PC-9 (cell line): ENCODE results near the gene PMAIP1. TPM values are rescaled to one million over a fixed set of nuclear protein-coding genes. Genes with fewer than 3 reads are reported as not detected.

Experiments
- BruUV-seq: library from RNA; stranded (reverse); fragments of 400-500 nt; replicated peaks from 2 replicates; lab custom pipeline; 2021; lab: Mats Ljungman, UMichigan
- CTCF ChIA-PET: fragments of 300-600 bp; sonication (Branson Sonifier 250); formaldehyde crosslinking; loops from one replicate; lab custom pipeline; 2022; ENCODE audit warnings: antibody characterized with exemption; lab: Charles Lee
- POLR2A ChIA-PET: fragments of 300-600 bp; sonication (Branson Sonifier 250); formaldehyde crosslinking; loops from one replicate; lab custom pipeline; 2022; ENCODE audit warnings: antibody characterized with exemption; ENCODE audit not compliant: unreplicated experiment; lab: Charles Lee
- DNase-seq, 2 experiments: peaks; one replicate each; pipeline versions ENCODE4 v3.0.0 to v3.0.0-alpha.2; 2015 to 2022; ENCODE audit warnings: mixed read lengths in 1 of 2
- H2AFZ ChIP-seq: fragments of 200-600 bp; sonication (generic); 2 replicates; pipeline ENCODE4 v1.8.1; 2017; ENCODE audit warnings: antibody characterized with exemption
- H3F3A ChIP-seq: fragments of 200-600 bp; sonication (generic); 2 replicates; pipeline ENCODE4 v1.8.1; 2017; ENCODE audit warnings: antibody characterized with exemption, mild to moderate bottlenecking, low read depth; ENCODE audit not compliant: insufficient read depth
- H3K27ac ChIP-seq: fragments of 200-600 bp; sonication (generic); 2 replicates; pipeline ENCODE4 v1.6.1; 2016; ENCODE audit warnings: mixed run types
- H3K27me3 ChIP-seq: fragments of 200-600 bp; sonication (generic); 2 replicates; pipeline ENCODE4 v1.6.1; 2016; ENCODE audit warnings: low read depth, mixed run types; ENCODE audit not compliant: insufficient read depth
- H3K36me3 ChIP-seq: fragments of 200-600 bp; sonication (generic); 2 replicates; pipeline ENCODE4 v1.6.1; 2016; ENCODE audit warnings: low read depth, mixed run types
- H3K4me1 ChIP-seq: fragments of 200-600 bp; sonication (generic); replicated peaks from 2 replicates; pipeline ENCODE4 v1.6.1; 2016; ENCODE audit warnings: mixed run types; ENCODE audit not compliant: insufficient read depth
- H3K4me2 ChIP-seq: fragments of 200-600 bp; sonication (generic); 2 replicates; pipeline ENCODE4 v1.6.1; 2017; ENCODE audit warnings: mixed run types
- H3K4me3 ChIP-seq: fragments of 200-600 bp; sonication (generic); 2 replicates; pipeline ENCODE4 v1.6.1; 2016; ENCODE audit warnings: mixed run types
- H3K79me2 ChIP-seq: fragments of 200-600 bp; sonication (generic); 2 replicates; pipeline ENCODE4 v1.6.1; 2017; ENCODE audit warnings: low read depth, mixed run types
- H3K9me2 ChIP-seq: fragments of 200-600 bp; sonication (generic); 2 replicates; pipeline ENCODE4 v1.8.1; 2017; ENCODE audit warnings: mild to moderate bottlenecking; ENCODE audit not compliant: insufficient read depth
- H3K9me3 ChIP-seq: fragments of 200-600 bp; sonication (generic); 2 replicates; pipeline ENCODE4 v1.8.1; 2016; ENCODE audit warnings: low read depth; ENCODE audit not compliant: insufficient read depth
- H4K20me1 ChIP-seq: fragments of 200-600 bp; sonication (generic); 2 replicates; pipeline ENCODE4 v1.8.1; 2017; ENCODE audit not compliant: insufficient read depth
- EZH2 ChIP-seq: fragments of 200-600 bp; sonication (generic); IDR thresholded peaks from 2 replicates; pipeline ENCODE4 v1.8.0; 2017; ENCODE audit warnings: antibody characterized with exemption, low read depth
- intact Hi-C: fragments of 100-400 bp; cut with micrococcal nuclease; formaldehyde crosslinking; loops from one replicate; pipeline ENCODE4 v1.10.0; 2022; ENCODE audit not compliant: unreplicated experiment
- total RNA-seq: library from RNA; stranded (reverse); gene quantifications from 2 replicates; pipeline ENCODE4 v1.2.3, GENCODE V29; 2021
- TF ChIP-seq, protein P1 (sequence below): fragments of 200-600 bp; sonication (generic); conservative IDR thresholded peaks from 2 replicates; pipeline ENCODE4 v1.6.1; 2017; ENCODE audit warnings: mixed run types, antibody characterized with exemption, mild to moderate bottlenecking, moderate library complexity

Gene PMAIP1
- total RNA-seq, 1 experiment from 2014 or later, result 16.5 TPM

GRCh38 chr18:59867337-59868104 lies 32.3 kb upstream of the PMAIP1 start:
- POLR2A ChIA-PET, result no interaction called here
- no peaks in the 10 kb centered on the region for H4K20me1 ChIP-seq
- intact Hi-C loops, result no loop called here
- no peaks in the 10 kb centered on the region for H3K79me2 ChIP-seq
- peak overlapping the region; percentile 15; the same call in 1 of the 2 replicates for H3K4me2 ChIP-seq
- no peaks in the 10 kb centered on the region for H3K36me3 ChIP-seq
- H2AFZ ChIP-seq, result no peak overlapping the region
- no peak overlapping the region for H3K27ac ChIP-seq
- TF ChIP-seq, protein P1, sequence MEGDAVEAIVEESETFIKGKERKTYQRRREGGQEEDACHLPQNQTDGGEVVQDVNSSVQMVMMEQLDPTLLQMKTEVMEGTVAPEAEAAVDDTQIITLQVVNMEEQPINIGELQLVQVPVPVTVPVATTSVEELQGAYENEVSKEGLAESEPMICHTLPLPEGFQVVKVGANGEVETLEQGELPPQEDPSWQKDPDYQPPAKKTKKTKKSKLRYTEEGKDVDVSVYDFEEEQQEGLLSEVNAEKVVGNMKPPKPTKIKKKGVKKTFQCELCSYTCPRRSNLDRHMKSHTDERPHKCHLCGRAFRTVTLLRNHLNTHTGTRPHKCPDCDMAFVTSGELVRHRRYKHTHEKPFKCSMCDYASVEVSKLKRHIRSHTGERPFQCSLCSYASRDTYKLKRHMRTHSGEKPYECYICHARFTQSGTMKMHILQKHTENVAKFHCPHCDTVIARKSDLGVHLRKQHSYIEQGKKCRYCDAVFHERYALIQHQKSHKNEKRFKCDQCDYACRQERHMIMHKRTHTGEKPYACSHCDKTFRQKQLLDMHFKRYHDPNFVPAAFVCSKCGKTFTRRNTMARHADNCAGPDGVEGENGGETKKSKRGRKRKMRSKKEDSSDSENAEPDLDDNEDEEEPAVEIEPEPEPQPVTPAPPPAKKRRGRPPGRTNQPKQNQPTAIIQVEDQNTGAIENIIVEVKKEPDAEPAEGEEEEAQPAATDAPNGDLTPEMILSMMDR, result no peak
- no peak for TF ChIP-seq EZH2
- BruUV-seq, result no TSS peak
- no peaks in the 10 kb centered on the region for H3K27me3 ChIP-seq
- H3K9me3 ChIP-seq, result no peaks in the 10 kb centered on the region; the same call in 1 of the 2 replicates
- DNase-seq, result no peak
- H3K4me3 ChIP-seq, result no peak overlapping the region
- H3K4me1 ChIP-seq, result peaks cover 38% of the 10 kb centered on the region
- peaks cover 10% of the 10 kb centered on the region; the same call in 1 of the 2 replicates for H3F3A ChIP-seq
- CTCF ChIA-PET, result no interaction called here
- no peaks in the 10 kb centered on the region for H3K9me2 ChIP-seq

DNA sequence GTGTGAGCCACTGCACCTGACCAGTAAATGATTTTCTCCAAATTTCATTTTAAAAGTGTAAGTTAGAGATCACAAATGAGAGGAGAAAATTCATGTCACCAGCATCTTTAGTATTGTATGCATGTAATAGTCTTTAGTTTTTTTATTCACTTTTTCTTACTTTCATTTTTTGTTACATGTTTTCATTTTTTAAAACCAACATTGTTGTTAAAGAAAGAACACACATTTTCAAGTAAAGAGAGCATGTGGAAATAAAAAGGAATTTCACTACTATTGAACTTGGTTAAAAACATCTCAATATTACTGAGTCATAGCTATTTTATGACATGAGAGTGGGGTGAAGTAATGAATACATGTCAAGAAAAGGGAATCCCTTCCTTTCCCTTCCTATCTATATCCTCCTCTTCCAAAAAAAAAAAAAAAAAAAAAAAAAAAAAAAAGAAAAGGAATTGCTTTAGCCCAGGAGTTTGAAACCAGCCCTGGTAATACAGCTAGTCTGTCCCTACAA lies 29.1 kb upstream of the PMAIP1 start:
- no peaks in the 10 kb centered on the region; the same call in 1 of the 2 replicates for H3K9me3 ChIP-seq
- DNase-seq, result no peak
- H3F3A ChIP-seq, result no peaks in the 10 kb centered on the region
- no peaks in the 10 kb centered on the region for H3K36me3 ChIP-seq
- H3K27ac ChIP-seq, result no peak overlapping the region
- no peak overlapping the region for H2AFZ ChIP-seq
- no peaks in the 10 kb centered on the region for H3K9me2 ChIP-seq
- intact Hi-C loops, result no loop called here
- no peak overlapping the region for H3K4me2 ChIP-seq
- TF ChIP-seq EZH2, result no peak
- TF ChIP-seq, protein P1, result no peak
- H3K4me1 ChIP-seq, result peaks cover 27% of the 10 kb centered on the region
- H3K4me3 ChIP-seq, result no peak overlapping the region
- no TSS peak for BruUV-seq
- ChIA-PET CTCF (no interaction called here), POLR2A (no interaction called here)
- no peaks in the 10 kb centered on the region for H3K27me3 ChIP-seq
- H4K20me1 ChIP-seq, result no peaks in the 10 kb centered on the region
- H3K79me2 ChIP-seq, result no peaks in the 10 kb centered on the region

DNA sequence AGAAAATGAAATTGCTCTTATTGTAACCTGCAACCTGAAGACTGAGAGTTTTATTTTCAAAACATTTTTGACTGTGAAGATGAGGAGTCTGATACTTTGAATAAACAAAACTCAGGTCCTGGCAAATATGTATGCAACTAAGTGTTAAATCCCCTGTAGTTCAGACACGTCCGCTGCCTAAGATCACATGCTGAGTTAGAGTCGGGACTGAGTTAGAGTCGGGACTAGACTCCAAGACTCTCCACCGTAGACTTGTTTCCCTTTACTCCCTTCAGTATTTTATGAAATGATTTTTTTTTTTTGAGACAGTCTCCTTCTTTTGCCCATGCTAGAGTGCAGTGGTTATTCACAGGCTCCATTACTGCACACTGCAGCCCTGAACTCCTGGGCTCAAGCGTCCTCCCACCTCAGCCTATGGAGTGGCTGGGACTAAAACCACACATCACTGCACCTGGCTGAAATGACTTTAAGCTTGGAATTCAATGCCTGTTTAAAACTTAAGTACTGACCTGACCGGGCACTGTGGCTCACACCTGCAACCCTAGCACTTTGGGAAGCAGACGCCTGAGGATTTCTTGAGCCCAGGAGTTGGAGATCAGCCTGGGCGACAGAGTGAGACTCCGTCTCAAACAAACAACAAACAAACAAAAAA lies 28.0 kb upstream of the PMAIP1 start:
- ChIA-PET POLR2A (no interaction called here), CTCF (no interaction called here)
- peaks cover 31% of the 10 kb centered on the region for H3K4me1 ChIP-seq
- H3K36me3 ChIP-seq, result no peaks in the 10 kb centered on the region
- TF ChIP-seq, protein P1, result no peak
- TF ChIP-seq EZH2, result no peak
- no peaks in the 10 kb centered on the region for H3K27me3 ChIP-seq
- BruUV-seq, result no TSS peak
- no peak overlapping the region for H3K4me3 ChIP-seq
- no peak overlapping the region for H3K27ac ChIP-seq
- H3F3A ChIP-seq, result no peaks in the 10 kb centered on the region
- H3K9me3 ChIP-seq, result no peaks in the 10 kb centered on the region
- no peaks in the 10 kb centered on the region for H4K20me1 ChIP-seq
- no peak for DNase-seq
- H3K79me2 ChIP-seq, result no peaks in the 10 kb centered on the region
- H2AFZ ChIP-seq, result no peak overlapping the region
- intact Hi-C loops, result no loop called here
- H3K4me2 ChIP-seq, result no peak overlapping the region
- H3K9me2 ChIP-seq, result no peaks in the 10 kb centered on the region
